ENCODE measurements around the gene TTC16. TPM values are rescaled to one million over a fixed set of nuclear protein-coding genes. Genes with fewer than 3 reads are reported as not detected.

TTC16 gene
- total and polyA plus RNA-seq, 2 of the 8 experiments (the other 6 are each of a cell fraction or from before 2014, with no cell fraction given): 0.03 TPM; not detected in 1

- TF ChIP-seq CHD7 (IDR thresholded peaks at IDR 0.05; ENCODE audit: insufficient replicate concordance, low read length): no peak
- TF ChIP-seq HDAC6 (IDR thresholded peaks at IDR 0.05; ENCODE audit: low read depth, low read length): no peak
- TF ChIP-seq ATF3 (IDR thresholded peaks at IDR 0.05; ENCODE audit: insufficient read depth, low read depth, low read length): no peak
- no peak for TF ChIP-seq TAF1 (IDR thresholded peaks at IDR 0.05; ENCODE audit: low read depth, low read length)
- no peak for TF ChIP-seq USF2 (IDR thresholded peaks at IDR 0.05; ENCODE audit: low read length)
- TF ChIP-seq POU5F1 (IDR thresholded peaks at IDR 0.05; ENCODE audit: low read depth, low read length): no peak
- no peak for TF ChIP-seq KDM1A (IDR thresholded peaks at IDR 0.05; ENCODE audit: borderline replicate concordance, low read length)
- no peak for TF ChIP-seq NRF1 (IDR thresholded peaks at IDR 0.05; ENCODE audit: low read depth, low read length)
- TF ChIP-seq YY1 (IDR thresholded peaks at IDR 0.05; ENCODE audit: low read depth, low read length): no peak
Observed at GRCh38 chr9:127703289-127703946, 12.5 kb upstream of the TTC16 start (continued).
